SKM-1 treated with dmso at 0.1 percent for 144 hours (cell line): Measurements from ENCODE around the gene TSHZ2.
"Not testable (repeated sequence)": the region's sequence is repeated elsewhere in the genome, so short reads cannot be mapped to it uniquely, and the experiment has no call there.

Experiments used
- DNase-seq: peaks from one replicate; lab custom pipeline; 2025; ENCODE audit not compliant: unreplicated experiment; lab: John Stamatoyannopoulos, UW

Gene TSHZ2

DNA sequence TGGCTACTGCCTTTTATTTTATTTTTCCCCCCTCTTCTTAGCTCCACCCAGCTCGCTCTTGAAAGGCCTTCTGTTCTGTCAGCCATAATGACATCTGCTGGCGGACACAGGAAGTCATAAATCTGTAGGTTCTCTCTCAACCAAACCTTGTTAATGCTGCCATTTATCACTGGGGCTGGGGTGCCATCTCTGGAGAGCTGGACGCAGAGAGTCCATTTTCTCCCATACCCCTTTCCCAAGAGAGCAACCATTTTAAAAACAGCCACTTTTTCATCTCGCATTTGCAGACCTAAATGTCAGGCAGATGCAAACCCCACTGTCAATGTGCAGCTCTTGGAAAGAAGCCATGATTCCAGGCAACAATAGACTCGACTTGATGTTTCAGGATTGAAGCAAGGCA lies 13.0 kb upstream of the TSHZ2 start:
- no peak for DNase-seq

DNA sequence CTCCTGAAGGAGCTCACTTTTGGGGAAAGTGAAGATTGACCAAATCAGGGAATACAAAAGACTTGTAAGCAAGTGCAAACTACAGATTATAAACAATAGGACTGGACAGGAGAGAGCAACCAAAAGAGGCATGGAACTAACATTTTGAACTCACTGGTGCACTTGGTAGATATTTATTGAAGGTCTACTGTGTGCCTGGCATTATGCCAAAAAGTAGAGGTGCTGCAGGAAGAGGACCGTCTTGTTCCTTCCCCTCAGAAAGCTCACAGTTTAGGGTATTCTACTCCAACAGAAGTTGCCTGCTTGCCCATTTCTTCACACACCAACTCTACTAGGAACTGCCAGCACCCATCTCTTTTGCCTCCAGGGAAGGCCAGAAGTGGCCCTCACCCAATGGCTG lies 10.0 kb upstream of the TSHZ2 start:
- DNase-seq, result no peak

GRCh38 chr20:52963131-52963530 lies 9.0 kb upstream of the TSHZ2 start:
- no peak for DNase-seq

DNA sequence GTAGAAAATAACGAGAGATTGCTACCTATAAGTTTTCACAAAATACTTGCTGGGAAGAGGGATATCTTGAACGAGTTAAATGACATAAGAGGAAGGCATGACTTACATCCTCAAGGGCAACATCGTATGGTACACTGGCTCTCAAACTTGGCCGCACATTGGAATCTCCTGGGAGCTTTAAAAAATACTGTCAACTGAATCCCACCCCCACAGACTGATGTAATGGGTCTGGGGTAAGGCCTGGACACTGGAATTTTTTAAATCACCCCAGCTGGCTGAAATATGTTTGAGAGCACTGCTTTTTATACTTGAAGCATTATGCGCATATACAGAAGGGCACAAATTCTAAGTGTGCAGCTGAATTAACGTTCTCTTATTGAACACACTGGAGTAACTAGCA lies 8.0 kb upstream of the TSHZ2 start:
- no peak for DNase-seq

GRCh38 chr20:52965380-52965779 lies 6.8 kb upstream of the TSHZ2 start:
- DNase-seq, result no peak

GRCh38 chr20:52965819-52966218 lies 6.3 kb upstream of the TSHZ2 start:
- DNase-seq, result no peak

DNA sequence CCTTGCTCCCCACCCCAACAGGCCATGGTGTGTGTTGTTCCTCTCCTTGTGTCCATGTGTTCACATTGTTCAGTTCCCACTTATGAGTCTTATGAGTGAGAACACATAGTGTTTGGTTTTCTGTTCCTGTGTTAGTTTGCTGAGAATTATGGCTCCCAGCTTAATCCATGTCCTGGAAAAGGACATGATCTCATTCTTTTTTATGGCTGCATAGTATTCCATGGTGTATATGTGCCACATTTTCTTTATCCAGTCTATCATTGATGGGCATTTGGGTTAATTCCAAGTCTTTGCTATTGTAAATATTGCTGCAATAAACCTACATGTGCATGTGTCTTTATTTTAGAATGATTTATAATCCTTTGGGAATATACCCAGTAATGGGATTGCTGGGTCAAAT lies 5.6 kb upstream of the TSHZ2 start:
- DNase-seq, result not testable (repeated sequence)

DNA sequence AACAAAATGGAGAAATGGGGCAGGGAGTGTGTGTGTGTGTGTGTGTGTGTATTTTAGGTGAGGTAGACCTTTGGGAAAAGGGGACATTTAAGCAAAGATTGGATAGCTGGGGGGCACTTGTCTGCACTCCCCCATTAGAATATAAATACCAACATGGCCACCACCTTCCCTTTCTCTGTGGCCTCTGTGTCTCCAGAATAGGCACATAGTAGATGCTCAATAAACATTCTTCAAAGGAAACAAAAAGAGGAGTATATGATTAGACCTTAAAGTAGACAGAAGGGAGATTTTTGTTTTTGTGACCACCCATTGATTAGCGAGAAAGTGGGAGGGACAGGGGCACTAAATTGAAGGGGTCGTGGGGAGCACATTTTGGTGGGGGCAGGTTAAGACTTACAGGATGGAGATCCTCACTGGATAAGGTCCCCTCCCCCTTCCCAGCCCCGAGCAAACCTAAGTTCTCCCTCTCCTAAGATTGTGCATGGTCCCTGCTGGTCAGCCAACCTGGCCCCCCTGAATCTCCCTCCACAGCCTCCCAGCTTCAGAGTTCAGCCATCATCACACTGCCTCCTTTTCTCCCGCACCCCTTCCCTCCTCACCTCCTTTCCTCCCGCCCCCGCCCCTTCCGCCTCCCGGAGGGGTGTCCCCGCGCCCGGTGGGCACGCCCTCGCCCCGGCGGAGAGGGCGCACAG lies 514 bp upstream of the TSHZ2 start:
- DNase-seq, result no peak

- DNase-seq, result no peak
Observed at GRCh38 chr20:52972965-52973819, 1.0 kb downstream of the TSHZ2 start.

GRCh38 chr20:52974179-52974594 lies 2.0 kb downstream of the TSHZ2 start:
- DNase-seq, result no peak

GRCh38 chr20:52975029-52975732 lies 3.0 kb downstream of the TSHZ2 start:
- no peak for DNase-seq

DNA sequence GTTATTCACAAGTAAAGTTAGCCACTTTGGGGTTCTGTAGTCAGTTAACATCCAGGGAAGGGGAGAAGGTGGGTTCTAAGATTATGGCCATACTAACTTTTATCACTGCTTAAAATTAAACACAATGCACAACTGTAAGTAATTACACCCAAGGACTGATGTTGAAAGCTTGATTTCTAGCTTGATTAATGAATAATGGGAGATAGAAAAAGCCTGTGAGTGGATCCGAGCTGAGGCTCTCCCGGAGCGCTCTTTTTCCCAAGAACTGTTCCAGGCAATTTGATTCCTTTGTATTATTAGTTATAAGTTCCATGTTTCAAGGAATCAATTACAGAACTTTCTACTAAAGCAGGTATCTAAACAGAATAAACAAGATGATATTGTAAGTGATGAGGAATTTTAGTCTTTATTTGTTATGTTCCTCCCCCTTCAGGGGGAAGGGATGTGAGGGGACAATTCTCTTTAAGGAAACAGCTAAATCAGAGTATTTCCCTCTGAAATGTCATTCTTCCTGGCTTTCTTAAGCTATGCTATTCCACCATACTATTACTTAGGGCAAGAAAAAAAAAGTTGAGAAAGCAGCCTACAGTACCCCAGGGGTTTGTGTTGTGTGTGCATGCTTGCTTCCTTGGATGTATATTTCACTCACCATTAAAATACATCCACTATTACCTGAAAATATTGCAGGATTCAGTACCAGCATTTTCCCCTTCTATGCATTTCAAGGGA lies 3.8 kb downstream of the TSHZ2 start:
- DNase-seq, result no peak

- DNase-seq, result no peak
Observed at GRCh38 chr20:52978851-52979250, 6.7 kb downstream of the TSHZ2 start.

DNA sequence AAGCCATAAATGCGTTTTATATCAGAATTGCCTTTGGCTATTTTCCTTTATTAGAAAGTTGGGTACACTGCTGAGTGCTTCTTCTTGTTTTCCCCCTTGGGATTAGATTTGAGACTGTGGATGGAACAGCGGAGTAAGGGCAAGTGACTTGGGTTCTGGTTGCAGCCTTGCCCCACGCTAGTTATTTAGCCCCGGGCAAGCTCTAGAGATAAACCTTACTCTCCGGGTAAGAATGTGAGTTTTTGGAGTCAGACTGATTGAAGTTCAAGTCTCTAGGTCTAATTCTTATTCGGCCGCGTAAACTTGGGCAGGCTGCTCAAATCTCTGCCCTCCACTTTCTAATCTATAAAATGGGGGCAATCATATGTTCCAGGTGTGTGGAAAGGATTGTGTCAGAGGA lies 8.9 kb downstream of the TSHZ2 start:
- DNase-seq, result no peak

DNA sequence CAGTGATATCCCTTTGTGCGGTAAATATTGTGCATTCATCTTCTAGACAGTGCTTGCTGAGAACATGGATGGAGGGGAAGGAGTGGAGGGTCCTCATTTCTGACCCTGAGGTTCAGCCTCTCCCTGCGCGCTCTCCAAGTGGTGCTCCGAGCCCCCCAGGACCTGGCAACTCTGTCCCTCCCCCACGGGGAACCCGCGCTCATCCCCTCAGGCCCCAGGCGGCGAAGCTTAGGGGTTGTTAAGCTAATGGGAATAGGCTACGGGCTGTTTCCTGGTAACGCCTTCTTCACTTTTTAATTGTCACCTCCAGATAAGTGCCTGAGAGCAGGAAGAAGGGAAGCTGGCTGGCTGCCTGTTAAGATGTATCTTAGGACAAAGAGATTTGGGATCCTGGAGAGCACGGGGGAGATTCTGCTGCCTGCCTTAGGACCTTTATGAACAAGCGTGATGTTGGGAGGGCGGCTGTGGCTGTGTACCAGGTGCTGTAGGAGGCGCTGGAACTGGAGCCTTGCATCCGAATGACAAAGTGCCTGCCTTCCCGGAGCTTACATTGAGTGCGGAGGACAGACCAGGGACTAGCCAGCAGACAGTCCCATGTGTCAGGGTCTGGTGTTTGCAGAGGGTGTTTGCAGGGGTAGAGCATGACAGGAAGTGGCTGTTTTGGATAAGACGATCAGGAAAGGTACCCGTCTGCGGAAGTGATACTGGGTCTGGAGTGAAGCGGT lies 11.7 kb downstream of the TSHZ2 start:
- DNase-seq, result no peak

DNA sequence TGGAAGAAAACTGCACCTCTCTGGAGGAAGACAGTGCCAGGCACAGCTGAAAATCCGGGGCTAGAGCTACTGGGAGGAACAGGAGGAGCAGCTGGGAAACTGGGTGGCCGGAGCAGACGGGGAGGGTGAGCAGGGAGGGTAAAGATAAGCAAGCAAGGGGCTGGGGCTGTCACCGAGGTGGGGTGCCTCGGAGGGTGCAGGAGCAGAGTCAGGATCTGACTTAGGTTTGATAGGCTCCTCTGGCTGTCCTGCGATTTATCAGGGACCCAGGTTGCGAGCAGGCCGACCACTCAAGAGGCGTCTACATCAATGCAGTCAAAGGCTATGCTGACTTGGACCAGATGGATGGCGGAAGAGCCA lies 12.3 kb downstream of the TSHZ2 start:
- DNase-seq, result no peak

GRCh38 chr20:52985687-52986086 lies 13.5 kb downstream of the TSHZ2 start:
- no peak for DNase-seq

- DNase-seq, result no peak
Observed at GRCh38 chr20:52987295-52987694, 15.1 kb downstream of the TSHZ2 start.

DNA sequence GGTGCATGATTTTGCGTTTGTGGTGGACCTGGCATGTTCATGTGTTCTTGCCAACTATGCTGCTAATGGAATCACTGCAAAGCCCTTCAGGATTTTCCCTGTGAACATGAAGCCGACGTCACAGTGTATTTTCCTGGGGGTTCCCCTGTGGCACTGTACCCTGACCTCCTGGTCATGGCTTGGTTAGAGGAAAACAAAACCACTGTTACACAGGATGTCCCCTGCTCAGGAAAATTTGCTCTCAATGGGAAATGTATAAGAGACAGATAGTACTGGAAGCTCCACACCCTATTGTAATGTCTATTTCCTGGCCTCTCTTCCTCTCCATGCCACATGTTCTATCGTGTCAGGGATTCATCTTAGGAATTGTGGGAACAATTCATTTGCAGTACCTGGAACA lies 19.7 kb downstream of the TSHZ2 start:
- DNase-seq, result no peak

GRCh38 chr20:52992632-52993031 lies 20.5 kb downstream of the TSHZ2 start:
- DNase-seq, result no peak

DNA sequence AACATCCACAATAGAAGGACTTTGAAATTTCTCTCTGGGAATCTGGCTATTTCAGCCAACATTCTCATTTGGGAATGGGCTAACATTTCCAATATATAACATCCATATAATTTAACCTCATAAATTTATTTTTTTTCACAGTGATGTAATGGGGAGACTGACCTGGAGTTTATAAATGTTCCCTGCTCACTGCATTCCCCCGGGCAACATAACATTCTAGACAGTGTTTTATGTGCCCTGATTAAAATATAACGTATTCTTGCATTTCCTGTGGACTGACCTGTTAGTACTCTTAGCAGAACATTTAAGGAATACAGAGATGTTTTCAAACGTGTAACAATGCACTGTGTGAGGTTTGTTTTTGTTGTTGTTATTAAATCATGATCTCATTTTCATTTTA lies 20.9 kb downstream of the TSHZ2 start:
- DNase-seq, result no peak
